HG02763 (cell line): Measurements from ENCODE around the gene ERCC6.

Experiments used
- ATAC-seq: cut with Tn5 transposase; IDR thresholded peaks from one replicate; pipeline ENCODE4 v1.9.1; 2021; ENCODE audit warnings: mild to moderate bottlenecking, moderate library complexity; ENCODE audit not compliant: unreplicated experiment

ERCC6 gene

DNA sequence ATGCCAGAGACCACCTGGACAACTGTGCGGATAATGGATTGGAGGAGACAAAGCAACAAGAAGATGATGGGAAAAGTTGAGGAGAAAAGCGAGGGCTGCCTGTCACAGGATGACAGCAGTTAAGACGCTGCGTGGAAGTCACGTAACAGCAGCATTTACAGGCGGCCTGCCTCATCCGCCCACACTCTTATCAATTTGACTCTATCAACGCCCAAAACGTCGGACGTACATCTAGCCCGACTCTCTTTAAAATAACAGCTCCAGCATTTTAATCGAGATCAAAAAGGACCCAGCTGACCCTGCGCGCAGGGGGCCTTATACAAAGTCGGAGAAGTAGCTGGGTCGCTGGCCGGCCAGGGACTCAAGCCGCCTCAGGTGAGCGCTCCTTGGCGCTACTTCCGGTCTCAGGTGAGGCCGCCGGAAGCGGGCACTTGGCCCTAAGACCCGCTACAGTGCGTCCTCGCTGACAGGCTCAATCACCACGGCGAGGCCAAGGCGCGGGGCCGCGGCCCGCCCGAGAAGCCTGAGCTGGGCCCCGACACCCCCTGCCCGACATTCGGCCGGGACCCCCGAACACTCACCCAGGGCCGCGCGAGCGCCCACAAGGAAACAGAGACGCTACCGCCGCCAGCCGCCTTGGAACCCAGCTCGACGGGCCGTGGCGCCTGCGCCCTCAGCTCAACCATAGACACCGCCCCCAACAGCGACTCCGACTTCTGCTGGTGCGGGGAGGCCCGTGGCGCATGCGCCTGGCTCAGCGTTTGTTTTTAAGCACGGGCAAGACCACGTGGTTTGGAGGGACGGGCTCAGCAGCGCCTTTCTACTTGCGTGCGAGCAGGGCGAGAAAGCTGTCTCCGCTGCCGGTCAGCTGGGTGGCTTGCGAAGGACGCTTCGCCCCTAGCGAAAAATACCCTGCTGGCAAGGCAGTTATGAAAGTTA is at the start of gene ERCC6:
Gene ERCC6 (minus strand): TSS at position 741 of the 939 bp plus-strand sequence.
- ATAC-seq = peak; percentile 88

DNA sequence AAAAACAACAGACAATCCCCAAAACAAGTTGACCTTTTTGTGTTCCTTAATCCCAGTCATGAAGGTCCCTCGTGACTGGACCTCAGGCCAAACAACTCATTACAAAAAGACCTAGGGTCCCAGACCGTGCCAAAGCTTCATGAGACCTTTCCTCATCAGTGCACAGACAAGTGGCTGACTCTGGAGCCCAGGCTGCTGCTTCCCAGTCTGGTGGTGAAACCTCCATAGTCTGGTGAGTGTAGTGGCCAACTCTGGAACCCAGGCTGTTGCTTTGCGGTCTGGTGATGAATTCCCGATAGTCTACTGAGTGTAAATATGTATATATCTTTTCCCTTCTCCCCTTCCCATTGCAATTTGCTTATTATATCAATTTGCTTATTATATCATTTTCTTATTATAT is 49.1 kb upstream of the ERCC6 start:
- no peak for ATAC-seq

DNA sequence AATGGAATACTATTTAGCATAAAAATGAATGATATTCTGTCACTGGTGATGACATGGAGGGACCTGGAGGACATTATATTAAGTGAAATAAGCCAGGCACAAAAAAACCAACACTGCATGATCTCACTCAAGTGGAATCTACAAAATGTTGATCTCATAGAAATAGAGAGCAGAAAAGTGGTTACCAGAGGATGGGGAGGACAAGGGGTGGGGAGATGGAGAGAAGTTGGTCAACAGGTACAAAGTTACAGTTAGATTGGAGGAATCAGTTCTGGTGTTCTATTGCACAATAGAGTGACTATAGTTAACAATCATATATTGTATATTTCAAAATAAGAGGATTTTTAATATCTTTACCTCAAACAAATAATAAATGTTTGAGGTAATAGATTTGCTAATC is 46.5 kb upstream of the ERCC6 start:
- ATAC-seq = no peak

GRCh38 chr10:49579621-49580020 is 40.7 kb upstream of the ERCC6 start:
- ATAC-seq = no peak

DNA sequence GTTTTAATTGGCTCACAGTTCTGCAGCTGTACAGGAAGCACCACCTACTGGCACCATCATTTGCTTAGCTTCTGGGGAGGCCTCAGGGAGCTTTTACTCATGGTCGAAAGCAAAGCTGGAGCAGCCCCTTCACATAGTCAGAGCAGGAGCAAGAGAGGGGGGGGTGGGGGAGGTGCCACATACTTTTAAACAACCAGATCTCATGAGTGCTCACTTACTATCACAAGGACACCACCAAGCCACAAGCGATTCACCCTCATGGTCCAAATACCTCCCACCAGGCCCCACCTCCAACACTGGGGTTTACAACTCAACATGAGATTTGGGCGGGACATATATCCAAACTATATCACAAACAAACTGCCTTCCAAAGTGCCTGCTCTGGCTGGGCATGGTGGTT is 39.5 kb upstream of the ERCC6 start:
- ATAC-seq = no peak

- ATAC-seq = no peak
These were observed 38.4 kb upstream of the ERCC6 start for GRCh38 chr10:49577182-49577925.

- no peak for ATAC-seq
These were observed 36.7 kb upstream of the ERCC6 start for GRCh38 chr10:49575489-49576072.

- no peak for ATAC-seq
These were observed 33.7 kb upstream of the ERCC6 start for GRCh38 chr10:49572594-49573114.

GRCh38 chr10:49571388-49571787 is 32.5 kb upstream of the ERCC6 start:
- no peak for ATAC-seq

DNA sequence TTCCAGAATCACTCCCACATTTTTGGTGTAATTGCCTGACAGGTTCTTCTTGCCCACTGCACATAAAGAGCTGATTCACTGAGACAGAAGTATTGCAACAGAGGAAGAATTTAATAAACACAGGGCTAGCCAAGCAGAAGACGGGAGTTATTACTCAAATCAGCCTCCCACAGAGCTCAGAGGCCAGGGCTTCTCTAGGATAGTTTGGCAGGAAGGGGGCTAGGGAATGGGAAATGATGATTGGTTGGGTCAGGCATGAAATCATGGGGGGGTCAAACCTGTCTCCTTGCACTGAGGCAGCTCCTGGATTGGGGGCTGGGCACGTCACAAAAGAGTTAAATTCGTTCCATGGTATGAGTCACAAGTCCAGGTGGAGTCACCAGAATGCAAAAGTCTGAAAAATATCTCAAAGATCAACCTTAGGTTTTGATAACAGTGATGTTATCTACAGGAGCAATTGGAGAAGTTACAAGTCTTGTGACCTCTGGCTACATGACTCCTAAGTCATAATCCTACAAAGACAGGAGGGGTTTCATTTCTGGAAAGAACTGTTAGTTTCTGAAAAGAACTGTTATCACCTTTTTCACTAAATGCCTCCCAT is 30.2 kb upstream of the ERCC6 start:
- ATAC-seq = no peak

- no peak for ATAC-seq
These were observed 29.3 kb upstream of the ERCC6 start for GRCh38 chr10:49568235-49568634.

GRCh38 chr10:49567810-49568209 is 28.9 kb upstream of the ERCC6 start:
- ATAC-seq = no peak

DNA sequence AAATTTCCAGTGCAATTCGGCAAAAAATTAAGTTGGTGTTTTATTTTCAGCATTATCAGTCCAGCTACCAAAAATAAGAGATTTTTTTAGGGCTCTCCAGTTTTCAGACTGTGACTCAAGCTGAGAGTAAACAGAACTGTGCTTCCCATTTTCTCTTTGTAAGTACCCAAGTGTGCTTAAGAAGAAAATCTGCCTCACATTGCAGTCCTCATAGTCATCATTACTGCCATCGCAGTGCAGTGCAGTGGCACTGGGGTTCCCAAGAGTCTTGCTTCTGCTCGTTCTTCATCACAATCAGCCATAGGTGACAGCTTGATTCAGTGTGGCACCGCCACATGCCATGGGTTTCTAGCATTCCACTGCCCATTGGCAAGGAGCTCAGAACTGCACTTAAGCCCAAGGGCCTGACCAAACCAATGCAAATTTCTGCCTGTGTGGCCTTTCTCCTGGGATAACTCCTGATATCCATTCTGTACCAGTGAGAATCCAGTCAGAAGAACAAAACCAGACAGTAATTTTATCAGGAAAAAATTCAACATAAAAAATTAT is 25.6 kb upstream of the ERCC6 start:
- ATAC-seq = no peak

DNA sequence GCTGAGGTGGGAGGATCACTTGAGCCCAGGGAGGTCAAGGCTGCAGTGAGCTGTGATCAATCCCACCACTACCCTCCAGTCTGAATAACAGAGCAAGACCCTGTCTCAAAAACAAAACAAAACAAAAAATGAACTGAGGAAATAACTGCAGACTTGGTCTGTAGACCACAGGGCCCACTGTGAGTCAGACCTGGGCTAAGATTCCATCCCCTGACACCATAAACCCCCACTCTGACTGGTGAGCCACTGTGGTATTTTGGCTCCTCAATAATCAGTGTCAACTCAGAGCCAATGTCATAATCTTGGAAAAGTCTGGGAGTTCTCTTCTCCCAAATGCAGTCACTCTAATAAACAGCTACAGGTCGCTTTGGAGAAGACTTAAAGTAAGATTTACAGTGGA is 24.0 kb upstream of the ERCC6 start:
- ATAC-seq = no peak

DNA sequence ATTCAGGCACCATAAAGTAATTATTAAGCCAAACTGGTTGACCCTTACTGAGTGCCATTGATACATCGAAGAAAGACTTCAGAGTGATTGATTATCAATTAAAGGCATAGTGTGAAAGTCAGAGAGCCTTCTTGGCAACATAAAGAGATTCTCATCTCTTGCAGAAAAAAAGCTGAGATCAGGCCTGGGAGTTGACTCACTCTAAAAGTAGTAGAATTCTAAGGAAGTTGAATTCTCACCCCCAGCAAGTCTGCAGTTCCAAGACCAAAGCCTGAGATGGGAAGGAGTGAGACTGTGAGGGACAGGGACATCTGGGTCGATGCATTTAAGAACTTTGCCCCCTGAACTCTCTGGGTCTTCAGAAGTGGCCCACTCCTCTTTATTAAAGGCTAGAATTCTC is 21.6 kb upstream of the ERCC6 start:
- ATAC-seq = no peak

DNA sequence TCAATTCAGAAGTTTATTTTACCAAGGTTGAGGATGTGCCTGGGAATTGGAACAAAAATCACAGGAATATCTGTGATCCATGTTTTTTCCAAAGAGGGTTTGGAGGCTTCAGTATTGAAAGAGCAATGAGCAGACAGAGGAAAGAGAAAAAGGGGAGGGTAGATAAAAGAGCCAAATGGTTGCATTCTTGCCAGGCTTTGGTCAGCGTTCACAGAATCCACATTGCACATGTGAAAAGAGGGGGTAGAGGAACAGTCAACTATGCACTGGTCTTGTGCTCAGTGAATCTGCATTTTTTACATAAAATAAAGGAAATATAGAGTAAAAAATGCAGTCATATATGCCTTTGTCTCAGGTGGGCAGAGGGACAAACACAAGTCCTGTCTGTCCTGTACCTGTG is 20.6 kb upstream of the ERCC6 start:
- ATAC-seq = no peak

DNA sequence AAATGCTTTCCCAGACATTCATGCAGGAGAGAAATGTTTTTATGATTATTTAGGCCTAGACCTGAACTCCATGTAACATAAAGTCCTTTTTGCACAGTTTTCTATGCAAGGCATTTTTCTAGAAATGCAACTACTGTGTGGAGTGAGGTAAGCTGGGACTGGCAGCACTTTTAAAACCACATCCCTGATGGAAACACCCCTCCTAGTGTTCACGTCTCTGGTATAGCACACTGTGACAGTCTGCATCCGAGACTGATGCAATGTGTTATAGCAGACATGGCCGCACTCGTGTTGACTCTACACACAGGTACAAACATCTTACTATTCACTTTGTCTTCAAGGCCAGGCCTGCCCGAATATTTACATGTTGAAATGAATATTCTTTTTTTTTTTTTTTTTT is 19.3 kb upstream of the ERCC6 start:
- ATAC-seq = no peak

DNA sequence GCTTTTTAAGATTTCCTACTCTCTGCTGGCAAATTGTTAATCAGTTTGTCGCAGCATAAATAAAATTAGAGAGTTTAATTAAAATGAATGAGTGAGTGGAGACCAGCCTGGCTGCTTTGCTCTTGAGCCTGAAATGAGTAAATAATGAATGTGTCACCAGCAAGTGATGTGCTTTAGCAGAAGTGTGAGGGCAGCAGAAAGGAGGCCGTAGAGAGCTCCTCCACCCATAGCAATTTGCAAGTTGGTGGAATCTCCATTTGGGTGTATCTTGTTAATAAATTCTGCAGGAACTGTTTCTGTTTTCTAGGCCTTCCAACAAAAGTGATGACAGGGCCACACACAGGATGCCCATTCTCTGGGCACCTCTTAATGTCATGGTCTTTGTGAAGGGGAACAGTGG is 18.8 kb upstream of the ERCC6 start:
- ATAC-seq = no peak

GRCh38 chr10:49556723-49557122 is 17.8 kb upstream of the ERCC6 start:
- ATAC-seq = no peak

GRCh38 chr10:49552277-49552676 is 13.4 kb upstream of the ERCC6 start:
- ATAC-seq = no peak

DNA sequence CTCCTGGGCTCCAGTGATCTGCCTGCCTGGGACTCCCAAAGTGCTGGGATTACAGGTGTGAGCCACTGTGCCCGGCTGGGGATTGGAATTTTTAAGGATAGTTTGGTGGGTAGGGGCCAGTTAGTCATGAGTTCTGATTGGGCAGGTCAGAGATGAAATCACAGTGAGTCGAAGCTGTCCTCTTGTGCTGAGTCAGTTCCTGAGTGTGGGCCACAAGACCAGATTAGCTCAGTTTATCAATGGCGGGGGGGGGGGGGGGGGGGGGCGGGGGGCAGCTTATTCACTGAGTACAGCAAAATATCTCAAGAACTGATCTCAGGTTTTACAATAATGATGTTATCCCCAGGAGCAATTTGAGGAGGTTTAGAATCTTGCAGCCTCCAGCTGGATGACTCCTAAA is 11.6 kb upstream of the ERCC6 start:
- no peak for ATAC-seq
